Measurements from ENCODE around the gene CCDC92.
A peak's percentile ranks its signal among the peaks of the same experiment; 100 is the strongest.
"Not testable (repeated sequence)": the region's sequence is repeated elsewhere in the genome, so short reads cannot be mapped to it uniquely, and the experiment has no call there.

Gene CCDC92

DNA sequence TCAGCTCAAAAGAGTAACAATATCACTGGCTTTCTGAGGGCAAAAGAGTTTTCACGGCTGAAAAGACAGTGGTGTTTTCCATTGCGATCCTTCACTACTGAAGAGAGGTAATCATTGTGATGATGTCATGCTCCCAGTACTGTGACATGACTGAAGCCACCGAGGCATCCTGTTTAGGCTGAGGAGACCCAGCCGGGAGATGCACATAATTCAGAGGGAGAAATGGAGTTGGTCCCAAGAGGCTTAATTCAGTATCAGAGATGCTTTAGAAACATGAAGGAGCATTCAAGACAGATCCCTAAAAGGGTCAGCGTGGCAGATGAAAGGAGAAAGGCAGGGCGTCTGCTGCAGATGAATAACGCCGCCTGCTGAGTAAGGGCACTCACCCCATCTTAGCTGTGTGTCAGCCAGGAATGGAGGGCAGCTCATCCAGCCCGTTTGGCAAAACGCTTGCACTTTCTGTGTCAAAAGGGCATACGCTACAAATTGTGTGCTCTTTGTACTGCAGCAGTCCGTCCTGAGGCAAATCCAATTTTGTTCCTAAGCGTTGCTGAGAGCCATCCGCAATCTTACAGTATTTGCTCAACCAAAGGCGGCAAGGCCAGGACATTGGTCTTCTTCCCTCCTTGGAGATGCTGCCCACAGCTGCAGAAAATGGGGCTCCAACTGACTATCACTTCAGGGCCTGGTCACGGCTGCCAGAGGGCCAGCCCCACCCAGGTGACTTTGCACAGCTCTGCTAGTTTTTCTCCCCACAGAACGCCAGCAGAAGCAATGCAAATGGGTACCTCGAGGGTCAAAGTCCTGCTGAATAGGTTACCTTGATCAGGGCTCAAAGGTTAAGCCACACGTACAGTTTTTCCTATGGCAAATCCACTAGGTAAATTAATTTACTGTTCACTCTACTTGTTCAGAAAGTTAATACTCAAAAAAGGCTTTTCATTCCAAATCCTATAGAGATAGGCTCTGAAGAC, 23.5 kb downstream of the CCDC92 start:
- DNase-seq (ENCODE audit: low spot score): no peak

DNA sequence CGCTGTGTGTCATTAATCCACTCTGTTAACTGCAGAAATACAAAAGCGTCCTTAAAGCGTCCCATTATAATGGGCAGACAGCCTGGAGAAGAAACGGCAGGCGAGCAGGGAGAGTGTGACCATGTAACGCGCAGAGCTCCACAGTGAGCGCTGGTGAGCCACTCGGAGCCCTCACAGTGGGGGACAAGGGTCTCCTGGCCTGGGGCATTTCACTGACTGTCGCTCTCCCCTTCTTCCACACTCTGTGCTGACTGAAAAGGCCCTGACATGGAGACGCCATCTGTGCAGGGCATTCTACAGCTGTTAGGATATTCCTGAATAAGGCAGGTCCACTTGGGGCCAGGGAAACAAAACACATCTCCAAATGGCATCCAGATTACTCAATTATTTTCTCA, 24.2 kb downstream of the CCDC92 start:
- no peak for DNase-seq (ENCODE audit: low spot score)

DNA sequence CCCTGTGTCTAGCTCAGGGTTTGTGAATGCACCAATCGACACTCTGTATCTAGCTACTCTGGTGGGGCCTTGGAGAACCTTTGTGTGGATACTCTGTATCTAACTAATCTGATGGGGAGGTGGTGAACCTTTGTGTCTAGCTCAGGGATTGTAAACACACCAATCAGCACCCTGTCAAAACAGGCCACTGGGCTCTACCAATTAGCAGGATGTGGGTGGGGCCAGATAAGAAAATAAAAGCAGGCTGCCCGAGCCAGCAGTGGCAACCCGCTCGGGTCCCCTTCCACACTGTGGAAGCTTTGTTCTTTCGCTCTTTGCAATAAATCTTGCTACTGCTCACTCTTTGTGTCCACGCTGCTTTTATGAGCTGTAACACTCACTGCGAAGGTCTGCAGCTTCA, 25.1 kb downstream of the CCDC92 start:
- not testable (repeated sequence) for DNase-seq (ENCODE audit: low spot score)

DNA sequence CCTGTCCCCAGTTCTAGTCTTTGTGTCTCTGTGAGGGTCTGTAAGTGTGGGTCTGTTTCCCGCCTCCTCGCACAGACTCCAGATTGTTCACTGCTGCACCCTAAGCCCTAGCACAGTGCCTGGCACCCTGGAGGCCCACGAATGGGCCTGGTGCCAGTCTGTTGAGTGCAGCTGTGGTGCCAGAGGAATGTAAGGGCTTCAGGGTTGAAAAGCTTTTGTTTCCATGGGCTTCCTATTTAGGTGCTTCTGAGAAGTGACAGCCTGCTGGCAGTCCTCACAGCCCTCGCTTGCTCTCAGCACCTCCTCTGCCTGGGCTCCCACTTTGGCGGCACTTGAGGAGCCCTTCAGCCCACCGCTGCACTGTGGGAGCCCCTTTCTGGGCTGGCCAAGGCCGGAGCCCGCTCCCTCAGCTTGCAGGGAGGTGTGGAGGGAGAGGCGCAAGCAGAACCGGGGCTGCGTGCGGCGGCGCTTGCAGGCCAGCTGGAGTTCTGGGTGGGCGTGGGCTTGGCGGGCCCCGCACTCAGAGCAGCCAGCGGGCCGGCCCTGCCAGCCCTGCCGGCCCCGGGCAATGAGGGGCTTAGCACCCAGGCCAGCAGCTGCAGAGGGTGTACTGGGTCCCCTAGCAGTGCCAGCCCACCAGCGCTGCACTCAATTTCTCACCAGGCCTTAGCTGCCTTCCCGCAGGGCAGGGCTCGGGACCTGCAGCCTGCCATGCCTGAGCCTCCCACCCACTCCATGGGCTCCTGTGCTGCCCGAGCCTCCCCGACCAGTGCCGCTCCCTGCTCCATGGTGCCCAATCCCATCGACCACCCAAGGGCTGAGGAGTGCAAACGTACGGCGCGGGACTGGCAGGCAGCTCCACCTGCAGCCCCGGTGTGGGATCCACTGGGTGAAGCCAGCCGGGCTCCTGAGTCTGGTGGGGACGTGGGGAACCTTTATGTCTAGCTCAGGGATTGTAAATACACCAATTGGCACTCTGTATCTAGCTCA, 25.8 kb downstream of the CCDC92 start:
- not testable (repeated sequence) for DNase-seq (ENCODE audit: low spot score)

DNA sequence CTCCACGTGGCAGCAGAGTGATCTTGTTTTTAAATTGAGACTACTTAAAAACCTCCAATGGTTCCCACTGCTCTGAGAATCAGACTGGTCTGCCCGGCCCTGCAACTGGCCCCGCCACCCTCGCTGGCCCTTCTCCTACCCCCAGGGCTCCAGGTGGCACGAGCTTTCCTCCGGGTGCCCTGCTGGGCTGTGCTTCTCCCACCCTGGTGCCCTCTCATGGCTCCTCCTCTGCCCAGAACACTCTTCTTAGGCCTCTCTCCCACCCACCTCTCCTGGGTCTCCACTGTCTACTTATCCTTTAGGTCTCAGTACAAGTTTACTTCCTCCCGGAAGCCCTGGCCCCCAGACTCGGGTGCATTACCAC, 26.5 kb downstream of the CCDC92 start:
- no peak for DNase-seq (ENCODE audit: low spot score)

DNA sequence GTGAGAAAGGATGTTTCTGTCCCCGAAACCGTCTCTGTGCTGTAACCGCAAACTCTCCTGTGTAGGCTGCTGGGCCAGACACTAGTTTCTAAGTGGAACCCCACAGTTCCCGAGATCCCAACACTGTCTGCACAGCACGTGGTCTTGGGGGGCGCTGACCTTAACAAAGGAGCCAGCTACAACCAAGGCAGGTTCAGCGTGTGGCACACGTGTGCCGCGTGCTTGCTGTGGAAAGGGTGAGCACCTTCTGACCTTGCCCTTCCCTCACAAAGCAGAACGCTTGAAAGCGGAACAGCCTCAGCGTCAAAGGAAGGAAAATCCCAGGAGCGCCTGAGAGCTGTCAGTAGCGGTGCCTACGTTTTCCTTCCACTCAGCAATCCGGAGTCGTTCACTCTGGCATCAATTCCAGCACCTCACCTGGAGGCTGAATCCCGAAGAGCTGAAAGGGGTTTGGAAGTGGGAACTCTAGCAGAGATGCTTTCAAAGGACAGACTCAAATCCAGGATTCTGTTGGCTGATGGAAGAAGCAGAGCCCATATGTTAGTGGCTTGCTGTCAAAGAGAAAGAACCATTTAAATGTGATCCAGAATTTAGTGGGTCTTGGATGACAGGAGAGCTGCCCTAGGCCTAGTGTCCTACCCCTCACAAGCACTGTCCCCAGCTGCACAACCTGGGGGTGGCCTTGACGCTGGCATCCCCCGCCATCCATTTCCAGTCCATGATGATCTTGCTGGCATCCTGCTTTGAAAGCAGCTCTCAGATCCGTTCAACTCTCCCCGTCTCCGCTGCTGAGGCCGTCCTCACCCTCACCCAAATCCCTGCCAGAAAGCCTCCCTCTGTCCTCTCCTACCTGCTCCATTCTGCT, 27.1 kb downstream of the CCDC92 start:
- no peak for DNase-seq (ENCODE audit: low spot score)

DNA sequence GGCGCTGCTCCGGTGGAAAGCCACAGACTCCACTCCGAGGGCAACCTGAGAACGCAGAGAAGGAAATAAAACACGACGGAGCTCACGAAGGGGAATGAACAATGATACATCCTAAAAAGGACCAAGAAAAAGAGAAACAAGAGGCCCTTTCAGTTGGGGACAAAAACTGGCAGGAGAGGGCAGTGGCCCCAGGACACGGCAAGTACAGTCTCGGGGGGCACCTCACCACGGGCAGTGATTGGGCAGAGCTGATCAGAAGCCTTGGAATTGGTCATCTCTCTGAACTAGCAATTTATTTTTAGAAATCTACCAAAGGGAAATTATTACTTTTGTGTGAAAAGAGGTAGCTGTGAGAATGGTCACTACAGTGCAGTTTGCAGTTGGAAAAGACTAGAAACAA, 27.9 kb downstream of the CCDC92 start:
- DNase-seq (ENCODE audit: low spot score): no peak

DNA sequence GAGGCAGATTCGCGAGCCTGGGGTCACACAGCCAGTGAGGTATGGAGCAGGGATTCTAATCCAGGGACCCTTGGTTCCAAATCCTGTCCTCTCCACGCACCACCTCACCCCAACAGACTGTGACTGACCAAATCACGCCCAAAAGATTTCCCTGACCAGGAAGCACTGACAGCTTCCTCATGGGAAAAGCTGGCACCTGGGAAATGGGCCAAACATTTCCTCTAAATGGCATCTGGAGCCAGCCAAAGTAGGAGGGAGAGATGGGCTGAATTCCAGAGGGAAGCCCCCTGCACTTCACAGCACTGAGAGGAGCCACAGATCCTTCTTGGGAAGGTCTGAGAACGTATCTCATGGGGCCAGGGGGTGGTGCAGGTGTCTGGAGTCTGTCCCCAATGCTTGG, 28.8 kb downstream of the CCDC92 start:
- no peak for DNase-seq (ENCODE audit: low spot score)

DNA sequence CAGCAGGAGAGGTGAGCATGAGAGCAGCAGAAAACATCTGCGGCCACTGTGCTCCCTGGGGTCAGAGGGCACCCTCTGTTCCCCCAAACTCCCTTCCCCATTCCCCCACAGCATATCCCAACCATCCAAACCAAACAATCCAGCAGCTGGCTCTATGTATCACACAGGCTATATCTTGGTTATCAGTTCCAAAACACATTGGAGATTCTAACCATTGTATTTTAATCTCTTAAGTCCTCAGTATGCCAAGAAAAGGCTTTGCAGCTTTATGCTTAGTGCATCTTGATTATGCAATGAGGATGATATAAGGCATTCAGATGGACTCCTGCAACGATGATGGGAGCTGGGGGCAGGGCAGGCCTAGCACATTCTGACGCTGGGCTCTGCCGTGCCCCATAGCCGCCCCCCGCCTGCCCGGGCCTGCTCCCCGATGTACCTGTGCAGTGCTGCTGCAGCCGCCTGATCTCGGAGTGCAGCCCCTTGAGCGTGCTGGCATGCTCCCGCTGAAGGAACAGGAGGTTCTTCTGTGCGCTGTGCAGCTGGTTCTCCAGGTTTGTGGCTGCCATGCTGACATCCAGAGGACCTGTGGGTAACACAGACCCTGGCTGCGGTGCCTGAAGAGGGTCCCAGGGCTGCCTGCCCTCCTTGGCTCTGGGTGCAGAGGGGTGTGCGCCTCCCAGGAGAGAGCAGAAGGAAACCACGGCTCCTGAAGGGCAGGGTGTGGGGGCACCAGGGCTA, 29.6 kb downstream of the CCDC92 start:
- no peak for DNase-seq (ENCODE audit: low spot score)

DNA sequence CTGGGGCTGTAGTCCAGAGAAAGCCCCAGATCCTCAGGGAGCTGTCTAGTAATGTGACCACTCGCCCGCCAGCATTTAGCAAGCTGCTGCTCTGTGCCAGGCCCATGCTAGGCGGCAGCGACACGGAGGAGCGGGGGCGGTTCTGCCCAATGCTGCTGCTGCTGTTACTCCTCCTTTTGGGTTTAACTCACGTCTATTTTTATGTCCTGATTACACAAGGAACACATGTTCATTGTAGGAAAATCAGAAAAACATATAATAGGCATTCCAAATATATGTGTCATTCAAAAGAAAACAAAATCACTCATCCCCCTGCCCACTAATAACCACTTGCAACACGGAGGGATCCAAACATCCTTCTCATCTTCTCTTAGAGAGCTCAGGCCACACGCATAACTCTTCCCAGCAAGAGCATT, 30.4 kb downstream of the CCDC92 start:
- DNase-seq (ENCODE audit: low spot score): peak; percentile 81

DNA sequence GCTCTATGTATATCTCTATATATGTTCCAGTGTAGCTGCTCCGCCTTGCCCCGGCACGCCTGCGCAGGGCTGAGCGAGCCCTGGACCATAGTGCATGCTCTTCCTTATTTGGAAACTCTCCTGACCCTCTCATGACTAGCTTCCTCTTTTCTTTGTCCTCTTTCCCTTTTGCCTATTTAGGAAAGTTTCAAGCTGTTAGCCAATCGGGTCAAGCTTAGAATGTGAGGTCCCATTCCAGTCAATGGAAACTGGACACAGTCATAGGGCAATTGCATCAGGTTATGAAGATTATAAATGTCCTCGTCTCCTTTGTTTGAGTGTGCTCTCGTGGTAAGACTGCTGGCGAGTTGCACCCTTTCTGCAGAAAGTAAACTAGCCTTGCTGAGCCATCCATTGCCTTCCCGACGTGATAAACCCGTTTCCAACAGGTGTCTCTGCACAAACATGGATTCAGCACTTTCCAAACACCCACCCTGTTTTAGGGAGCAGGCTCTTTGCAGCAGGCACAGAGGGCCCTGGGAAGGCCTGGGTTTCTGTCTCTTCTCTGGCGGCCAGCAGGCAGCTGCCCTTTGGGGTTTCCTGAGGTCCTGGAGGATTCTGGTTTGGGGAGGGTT, 30.9 kb downstream of the CCDC92 start:
- no peak for DNase-seq (ENCODE audit: low spot score)

DNA sequence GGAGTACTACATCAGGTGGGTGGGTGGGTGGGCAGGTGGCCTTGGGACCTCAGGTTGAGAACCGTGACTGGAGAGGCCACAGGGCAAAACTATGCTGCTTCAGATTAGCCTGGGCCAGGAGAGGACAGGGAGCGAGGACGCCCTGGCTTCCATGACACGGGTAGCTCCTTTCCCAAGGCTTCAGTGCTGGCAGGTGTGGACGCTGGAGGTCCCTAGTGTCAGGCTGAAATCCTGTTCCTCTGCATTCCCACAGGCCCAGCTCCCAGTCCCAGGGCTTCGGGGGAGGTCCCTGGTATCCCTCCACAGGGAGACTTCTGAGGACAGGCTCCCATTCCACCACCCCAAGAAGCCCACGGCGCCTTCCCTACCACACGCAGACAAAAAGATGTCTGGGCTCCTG, 31.6 kb downstream of the CCDC92 start:
- no peak for DNase-seq (ENCODE audit: low spot score)

DNA sequence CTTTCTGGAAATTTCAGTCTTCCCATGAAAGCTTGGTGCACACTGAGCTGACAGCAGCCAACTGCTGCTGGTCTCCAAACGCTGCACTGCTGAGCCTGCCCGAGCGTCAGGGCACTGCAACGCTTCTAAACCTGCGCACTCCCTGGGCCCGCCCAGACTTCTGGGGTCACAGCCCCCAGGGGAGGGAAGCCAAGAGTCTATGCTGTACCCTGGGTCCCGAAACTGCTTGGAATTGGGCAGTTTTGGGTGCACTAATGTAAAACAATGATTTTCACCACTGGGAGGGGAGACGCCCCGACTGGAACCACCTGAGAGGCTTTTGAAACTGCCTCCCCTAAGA, 32.0 kb downstream of the CCDC92 start:
- no peak for DNase-seq (ENCODE audit: low spot score)

DNA sequence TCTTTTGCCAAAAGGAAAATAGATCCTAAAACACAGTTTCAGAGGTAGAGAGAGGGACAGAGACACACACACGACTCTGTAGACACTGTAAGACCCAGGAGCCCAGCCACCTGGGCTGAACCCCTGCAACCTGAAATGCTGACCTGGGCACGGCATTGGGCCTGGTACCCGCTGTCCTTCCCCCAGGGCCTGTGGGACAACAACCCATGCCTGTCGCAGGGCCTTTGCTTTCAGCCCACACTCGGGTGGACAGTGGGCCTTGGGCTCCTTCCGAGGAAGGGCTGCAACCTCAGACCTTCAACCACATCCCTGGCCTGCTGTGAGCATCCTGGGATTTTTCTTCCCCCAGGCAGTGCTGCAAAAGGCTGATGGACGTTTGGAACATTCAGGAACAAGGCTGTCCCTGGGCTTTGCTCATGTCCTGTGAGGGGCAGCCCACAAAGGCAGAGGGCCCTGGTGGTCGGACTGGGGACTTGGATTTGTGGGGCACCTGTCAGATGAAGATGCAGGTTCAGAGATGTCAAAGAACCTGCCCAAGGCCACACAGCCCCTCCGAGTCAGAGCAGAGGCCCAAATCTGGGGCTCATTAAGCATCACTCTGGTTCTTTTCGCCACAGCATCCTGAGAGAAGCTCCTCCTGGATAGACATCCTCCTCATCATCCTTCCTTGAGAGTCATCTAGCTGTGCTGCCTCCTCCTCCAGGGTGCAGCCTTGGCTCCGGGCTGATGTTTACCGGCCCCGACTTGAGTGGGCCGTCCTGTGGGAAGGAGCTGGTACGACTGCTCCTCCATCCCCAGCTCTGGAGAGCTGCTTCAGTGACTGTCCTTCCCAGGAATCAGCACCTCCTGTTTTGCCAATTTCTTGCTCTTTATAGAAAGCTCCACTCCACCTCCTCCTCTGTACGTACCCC, 32.7 kb downstream of the CCDC92 start:
- DNase-seq (ENCODE audit: low spot score): no peak

DNA sequence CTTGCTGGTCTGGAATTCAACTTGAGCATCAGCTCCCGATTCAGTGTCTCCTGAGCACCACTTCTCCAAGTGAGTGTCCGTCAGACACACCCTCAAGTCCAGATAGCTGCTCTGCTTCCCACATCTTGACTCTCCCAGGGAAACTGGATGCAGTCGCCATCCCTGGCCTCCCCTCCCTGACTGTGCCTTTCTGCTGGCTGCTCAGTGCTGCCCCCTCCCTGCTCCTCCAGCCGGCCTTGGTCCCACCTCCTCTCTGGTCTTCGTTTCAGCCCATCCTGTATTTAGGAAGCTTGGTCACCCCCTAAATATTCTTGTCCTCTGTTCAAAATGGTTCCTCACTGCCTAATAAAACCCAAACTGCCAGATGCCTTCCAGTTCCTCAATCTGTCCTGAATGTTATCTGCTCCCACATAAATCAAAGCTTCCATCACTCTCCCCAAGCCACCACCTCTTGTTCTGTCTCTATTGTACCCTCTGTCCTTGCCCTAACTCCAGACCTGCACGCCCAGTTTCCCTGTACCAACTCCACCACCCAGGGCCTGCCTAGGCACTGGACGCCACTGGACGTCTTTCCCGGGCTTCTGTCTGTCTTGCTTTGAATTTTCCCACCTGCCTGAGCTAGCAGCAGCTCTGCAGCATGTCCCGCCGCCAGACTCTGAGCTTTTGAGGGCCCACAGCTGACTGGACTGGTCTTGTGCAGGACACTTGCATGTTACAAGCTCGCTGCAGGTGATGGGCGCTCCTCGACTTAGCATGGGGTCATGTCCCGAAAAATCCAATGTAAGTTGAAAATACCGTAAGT, 33.8 kb downstream of the CCDC92 start:
- no peak for DNase-seq (ENCODE audit: low spot score)

DNA sequence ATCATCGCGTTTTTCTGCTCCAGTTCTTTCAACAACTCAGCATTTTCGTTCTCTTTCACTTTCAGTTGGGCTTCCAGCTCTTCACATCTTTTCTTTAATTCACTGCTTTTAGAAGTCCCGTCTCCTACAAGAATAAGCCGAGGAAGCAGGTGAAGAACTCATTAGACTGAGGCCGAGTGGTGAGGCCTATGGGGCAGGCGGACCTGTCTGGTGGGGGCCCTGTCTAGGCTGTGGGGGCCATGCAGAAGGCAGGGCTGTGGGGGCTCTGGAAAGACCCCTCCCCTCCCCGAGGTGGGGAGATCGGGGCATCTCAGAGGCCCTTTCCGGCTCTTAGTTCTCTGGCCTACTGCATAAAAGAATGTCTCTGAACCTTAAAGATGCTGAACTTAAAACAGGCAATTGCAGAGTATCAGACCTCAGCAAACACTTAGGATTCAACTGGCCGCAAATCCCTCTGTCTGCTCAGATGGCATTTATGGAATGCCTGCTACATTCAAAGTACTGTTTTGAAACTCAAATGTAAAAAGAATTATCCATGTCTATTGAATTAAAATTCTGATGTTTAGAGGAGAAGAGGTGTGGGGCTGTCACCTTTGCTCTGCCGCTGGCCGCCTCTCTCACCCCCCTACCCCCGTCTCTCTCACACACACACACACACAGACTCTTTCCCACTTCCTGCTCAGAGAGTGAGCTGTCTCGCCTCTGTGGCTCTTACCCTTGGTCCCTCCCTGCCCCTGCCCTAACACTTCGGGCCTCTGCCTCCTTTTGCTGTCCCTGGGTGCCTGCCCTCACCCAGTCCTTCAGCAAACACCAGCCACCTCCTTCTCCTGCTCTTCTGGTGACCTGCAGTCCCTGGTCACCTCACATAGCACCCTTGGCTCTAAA, 34.7 kb downstream of the CCDC92 start:
- DNase-seq (ENCODE audit: low spot score): no peak

DNA sequence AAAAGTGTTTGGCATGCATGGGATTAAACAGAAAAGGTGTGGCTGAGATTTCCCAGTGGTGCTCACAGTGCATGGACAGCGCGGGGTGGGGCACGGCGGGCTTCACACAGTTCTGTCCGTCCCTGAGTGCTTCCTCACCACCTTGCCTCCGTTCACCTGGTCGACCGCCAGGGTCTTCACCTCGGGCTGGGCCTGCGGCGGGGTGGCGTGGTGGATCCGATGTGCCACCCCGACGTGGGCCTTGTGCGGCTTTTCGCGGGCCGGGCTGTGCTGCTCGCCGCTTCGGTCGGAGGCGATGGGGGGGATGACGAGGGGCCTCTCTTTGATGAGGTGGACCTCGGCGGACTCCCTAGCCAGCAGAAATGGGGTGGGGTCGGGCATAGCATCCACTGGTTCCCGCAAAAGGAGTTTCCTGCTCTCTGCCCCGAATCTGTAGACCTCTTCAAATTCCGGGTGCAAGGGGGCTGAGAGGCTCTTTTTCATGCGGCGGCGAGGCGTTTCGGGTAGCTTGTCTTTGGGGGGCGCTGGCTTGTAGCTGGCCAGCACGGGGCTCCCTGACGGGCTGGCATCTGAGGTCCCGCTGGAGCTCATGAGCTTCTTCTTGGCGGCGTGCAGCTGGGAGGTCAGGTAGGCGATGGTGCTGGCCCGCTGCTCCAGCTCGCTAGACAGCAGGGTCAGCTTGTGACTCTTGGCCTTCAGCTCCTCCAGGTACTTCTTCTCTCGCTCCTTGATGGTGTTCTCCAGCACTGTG, 35.5 kb downstream of the CCDC92 start:
- no peak for DNase-seq (ENCODE audit: low spot score)
